Activated gamma-delta T cell treated with Interleukin-2 at 50 U/mL for 16 hours (primary cell): ENCODE results near the gene PPP3R2.
"Not testable (repeated sequence)": the region's sequence is repeated elsewhere in the genome, so short reads cannot be mapped to it uniquely, and the experiment has no call there.

ENCODE experiments used
- DNase-seq: peaks from one replicate; pipeline ENCODE4 v3.0.0-alpha.2; 2020

PPP3R2 gene

GRCh38 chr9:101587332-101588043 lies 7.3 kb downstream of the PPP3R2 start:
- no peak for DNase-seq

- no peak for DNase-seq
Measured at GRCh38 chr9:101586651-101587050, 8.1 kb downstream of the PPP3R2 start.

- DNase-seq, result no peak
Measured at GRCh38 chr9:101585740-101586139, 9.0 kb downstream of the PPP3R2 start.

- no peak for DNase-seq
Measured at GRCh38 chr9:101582553-101582952, 12.2 kb downstream of the PPP3R2 start.

- DNase-seq, result no peak
Measured at GRCh38 chr9:101579711-101580545, 14.8 kb downstream of the PPP3R2 start.

- DNase-seq, result no peak
Measured at GRCh38 chr9:101578378-101578777, 16.4 kb downstream of the PPP3R2 start.

- DNase-seq, result no peak
Measured at GRCh38 chr9:101574731-101575333, 19.9 kb downstream of the PPP3R2 start.

- DNase-seq, result no peak
Measured at GRCh38 chr9:101572316-101572715, 22.5 kb downstream of the PPP3R2 start.

GRCh38 chr9:101571114-101571513 lies 23.7 kb downstream of the PPP3R2 start:
- DNase-seq, result no peak

- DNase-seq, result no peak
Measured at GRCh38 chr9:101569741-101570501, 24.8 kb downstream of the PPP3R2 start.

GRCh38 chr9:101567725-101568350 lies 26.9 kb downstream of the PPP3R2 start:
- no peak for DNase-seq

- DNase-seq, result peak; percentile 12
Measured at GRCh38 chr9:101566904-101567724, 27.7 kb downstream of the PPP3R2 start.

GRCh38 chr9:101564252-101564651 lies 30.5 kb downstream of the PPP3R2 start:
- DNase-seq, result no peak

GRCh38 chr9:101562966-101563365 lies 31.8 kb downstream of the PPP3R2 start:
- no peak for DNase-seq

- DNase-seq, result no peak
Measured at GRCh38 chr9:101561740-101562139, 33.0 kb downstream of the PPP3R2 start.

GRCh38 chr9:101549472-101550098 lies 45.2 kb downstream of the PPP3R2 start:
- DNase-seq, result not testable (repeated sequence)

GRCh38 chr9:101543098-101543735 lies 51.6 kb downstream of the PPP3R2 start:
- DNase-seq, result no peak
